C4-2B (cell line): Measurements from ENCODE around the gene TMEM123.
"Not testable (repeated sequence)": the region's sequence is repeated elsewhere in the genome, so short reads cannot be mapped to it uniquely, and the experiment has no call there.

ENCODE experiments used
- H3K27ac ChIP-seq: fragments of 450-650 bp; 2 replicates; pipeline ENCODE4 v1.5.1; 2017
- ZFX ChIP-seq: fragments of 450-650 bp; IDR thresholded peaks from 2 replicates; pipeline ENCODE4 v1.6.1; 2017
- TF ChIP-seq, protein P1 (sequence below): fragments of 450-650 bp; conservative IDR thresholded peaks from 2 replicates; pipeline ENCODE4 v1.5.1; 2017; ENCODE audit warnings: mild to moderate bottlenecking

TMEM123 gene

DNA sequence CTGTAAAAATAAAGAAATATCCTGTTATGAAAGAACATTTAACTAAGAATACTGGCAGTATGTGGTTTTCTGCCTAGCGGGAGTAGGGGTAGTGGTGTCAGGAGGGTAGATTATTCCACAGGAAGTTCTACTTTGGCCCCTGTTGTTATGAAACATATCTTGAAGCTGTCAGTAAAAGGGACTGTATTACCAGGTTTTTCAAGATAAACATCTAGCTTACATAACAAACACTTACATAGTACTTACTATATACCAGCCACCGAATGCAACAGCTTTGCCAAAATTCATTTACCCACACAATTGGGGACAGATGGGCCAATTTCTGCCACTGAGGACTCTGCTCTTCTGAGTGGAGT lies 3.7 kb downstream of the TMEM123 start:
- TF ChIP-seq, protein P1, sequence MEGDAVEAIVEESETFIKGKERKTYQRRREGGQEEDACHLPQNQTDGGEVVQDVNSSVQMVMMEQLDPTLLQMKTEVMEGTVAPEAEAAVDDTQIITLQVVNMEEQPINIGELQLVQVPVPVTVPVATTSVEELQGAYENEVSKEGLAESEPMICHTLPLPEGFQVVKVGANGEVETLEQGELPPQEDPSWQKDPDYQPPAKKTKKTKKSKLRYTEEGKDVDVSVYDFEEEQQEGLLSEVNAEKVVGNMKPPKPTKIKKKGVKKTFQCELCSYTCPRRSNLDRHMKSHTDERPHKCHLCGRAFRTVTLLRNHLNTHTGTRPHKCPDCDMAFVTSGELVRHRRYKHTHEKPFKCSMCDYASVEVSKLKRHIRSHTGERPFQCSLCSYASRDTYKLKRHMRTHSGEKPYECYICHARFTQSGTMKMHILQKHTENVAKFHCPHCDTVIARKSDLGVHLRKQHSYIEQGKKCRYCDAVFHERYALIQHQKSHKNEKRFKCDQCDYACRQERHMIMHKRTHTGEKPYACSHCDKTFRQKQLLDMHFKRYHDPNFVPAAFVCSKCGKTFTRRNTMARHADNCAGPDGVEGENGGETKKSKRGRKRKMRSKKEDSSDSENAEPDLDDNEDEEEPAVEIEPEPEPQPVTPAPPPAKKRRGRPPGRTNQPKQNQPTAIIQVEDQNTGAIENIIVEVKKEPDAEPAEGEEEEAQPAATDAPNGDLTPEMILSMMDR = no peak
- TF ChIP-seq ZFX = no peak
- H3K27ac ChIP-seq = no peak overlapping the region

DNA sequence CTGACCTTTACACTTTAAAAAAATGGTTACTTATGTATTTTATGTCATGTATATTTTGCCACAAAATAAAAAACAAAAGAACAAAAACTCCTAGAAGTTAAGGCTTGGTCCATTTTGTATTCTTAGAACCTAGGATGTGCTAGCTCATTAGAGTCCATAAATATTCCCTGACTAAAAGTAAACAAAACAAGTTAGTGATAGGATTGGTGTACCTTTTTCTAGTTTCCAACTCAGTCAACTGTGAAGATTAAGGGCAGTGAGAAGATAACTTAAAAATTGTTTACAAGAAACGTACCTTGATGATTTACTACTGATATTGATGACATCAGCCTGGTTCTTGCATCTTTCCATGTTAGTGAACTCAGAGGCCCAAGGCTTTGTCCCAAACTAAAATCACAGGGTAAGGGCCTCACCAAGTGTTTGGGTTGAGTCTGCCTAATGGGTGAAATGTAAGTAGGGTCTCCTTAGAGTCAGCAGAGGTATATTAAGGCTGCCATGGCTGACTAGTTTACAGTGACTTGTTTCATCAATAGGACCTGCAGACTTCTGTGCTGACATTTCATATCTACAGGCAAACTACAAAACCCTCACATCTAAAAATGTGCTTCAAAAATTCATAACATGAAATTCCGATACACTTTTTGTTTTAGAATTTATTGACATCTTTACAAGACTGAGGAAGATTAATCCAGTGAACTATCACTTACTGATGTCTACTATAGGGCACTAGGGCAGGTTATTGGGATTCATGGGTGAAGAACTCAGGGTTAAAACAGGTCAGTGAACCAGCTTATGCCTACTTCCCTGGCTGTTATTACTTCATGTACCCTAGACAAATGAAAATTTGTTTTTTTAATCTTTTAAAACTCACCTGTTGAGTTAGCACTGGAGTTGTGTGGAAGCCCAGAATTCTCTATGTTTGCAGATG lies 4.4 kb downstream of the TMEM123 start:
- TF ChIP-seq, protein P1 = no peak
- no peak for TF ChIP-seq ZFX
- H3K27ac ChIP-seq = no peak overlapping the region

DNA sequence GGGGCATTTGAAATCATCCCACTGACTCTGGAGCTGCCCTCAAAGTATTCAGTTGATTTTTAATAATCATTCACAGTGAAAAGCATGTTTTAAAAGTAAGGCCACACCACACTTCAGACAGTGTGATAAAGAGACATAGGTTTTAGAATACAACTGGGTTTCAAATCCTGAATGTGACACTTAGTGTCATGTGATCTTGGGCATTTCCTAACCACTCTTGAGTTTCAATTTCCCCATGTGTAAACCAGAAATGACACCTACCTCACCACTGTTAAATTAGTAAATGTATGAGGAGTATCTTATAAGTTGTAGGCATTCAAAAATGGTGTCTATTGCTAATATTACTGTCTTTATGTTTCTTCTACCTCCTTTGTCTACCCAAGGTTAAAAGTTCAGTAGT lies 5.4 kb downstream of the TMEM123 start:
- no peak overlapping the region for H3K27ac ChIP-seq
- no peak for TF ChIP-seq ZFX
- TF ChIP-seq, protein P1 = no peak

DNA sequence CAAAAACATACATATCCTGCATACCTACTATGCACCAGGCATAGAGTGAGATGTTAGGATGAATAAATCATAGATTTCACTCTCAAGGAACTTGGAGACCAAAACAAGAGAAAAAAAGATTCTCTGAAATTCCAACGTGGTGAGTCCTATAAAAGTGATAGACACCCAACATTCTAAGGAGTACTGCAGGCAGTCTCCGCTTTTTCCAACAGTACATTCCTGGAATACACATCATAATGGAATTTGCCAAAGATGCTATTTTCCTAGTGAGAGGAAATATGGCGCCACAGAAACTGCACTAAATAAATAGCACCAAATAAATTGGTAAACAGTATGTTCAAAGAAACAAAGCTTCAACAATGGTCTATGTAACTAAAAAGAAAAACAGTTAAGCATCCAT lies 6.0 kb downstream of the TMEM123 start:
- no peak overlapping the region for H3K27ac ChIP-seq
- TF ChIP-seq ZFX = no peak
- TF ChIP-seq, protein P1 = no peak

DNA sequence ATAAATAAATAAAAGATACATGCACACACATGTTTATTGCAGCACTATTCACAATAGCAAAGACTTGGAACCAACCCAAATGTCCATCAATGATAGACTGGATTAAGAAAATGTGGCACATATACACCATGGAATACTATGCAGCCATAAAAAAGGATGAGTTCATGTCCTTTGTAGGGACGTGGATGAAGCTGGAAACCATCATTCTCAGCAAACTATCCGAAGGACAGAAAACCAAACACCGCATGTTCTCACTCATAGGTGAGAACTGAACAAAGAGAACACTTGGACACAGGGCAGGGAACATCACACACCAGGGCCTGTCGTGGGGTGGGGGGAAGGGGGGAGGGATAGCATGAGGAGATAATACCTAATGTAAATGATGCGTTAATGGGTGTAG lies 7.9 kb downstream of the TMEM123 start:
- H3K27ac ChIP-seq = not testable (repeated sequence)

DNA sequence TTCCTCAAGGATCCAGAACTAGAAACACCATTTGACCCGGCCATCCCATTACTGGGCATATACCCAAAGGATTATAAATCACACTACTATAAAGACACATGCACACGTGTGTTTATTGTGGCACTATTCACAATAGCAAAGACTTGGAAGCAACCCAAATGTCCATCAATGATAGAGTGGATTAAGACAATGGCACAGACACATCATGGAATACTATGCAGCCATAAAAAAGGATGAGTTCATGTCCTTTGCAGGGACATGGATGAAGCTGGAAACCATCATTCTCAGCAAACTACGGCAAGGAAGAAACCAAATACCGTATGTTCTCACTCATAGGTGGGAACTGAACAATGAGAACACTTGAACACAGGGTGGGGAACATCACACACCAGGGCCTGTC lies 8.4 kb downstream of the TMEM123 start:
- not testable (repeated sequence) for H3K27ac ChIP-seq

DNA sequence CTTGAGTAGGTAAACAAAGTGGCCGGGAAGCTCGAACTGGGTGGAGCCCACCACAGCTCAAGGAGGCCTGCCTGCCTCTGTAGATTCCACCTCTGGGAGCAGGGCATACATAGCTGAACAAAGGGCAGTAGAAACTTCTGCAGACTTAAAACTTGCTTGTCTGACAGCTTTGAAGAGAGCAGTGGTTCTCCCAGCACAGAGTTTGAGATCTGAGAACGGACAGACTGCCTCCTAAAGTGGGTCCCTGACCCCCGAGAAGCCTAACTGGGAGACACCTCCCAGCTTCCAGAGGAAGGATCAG lies 13.6 kb downstream of the TMEM123 start:
- not testable (repeated sequence) for H3K27ac ChIP-seq

DNA sequence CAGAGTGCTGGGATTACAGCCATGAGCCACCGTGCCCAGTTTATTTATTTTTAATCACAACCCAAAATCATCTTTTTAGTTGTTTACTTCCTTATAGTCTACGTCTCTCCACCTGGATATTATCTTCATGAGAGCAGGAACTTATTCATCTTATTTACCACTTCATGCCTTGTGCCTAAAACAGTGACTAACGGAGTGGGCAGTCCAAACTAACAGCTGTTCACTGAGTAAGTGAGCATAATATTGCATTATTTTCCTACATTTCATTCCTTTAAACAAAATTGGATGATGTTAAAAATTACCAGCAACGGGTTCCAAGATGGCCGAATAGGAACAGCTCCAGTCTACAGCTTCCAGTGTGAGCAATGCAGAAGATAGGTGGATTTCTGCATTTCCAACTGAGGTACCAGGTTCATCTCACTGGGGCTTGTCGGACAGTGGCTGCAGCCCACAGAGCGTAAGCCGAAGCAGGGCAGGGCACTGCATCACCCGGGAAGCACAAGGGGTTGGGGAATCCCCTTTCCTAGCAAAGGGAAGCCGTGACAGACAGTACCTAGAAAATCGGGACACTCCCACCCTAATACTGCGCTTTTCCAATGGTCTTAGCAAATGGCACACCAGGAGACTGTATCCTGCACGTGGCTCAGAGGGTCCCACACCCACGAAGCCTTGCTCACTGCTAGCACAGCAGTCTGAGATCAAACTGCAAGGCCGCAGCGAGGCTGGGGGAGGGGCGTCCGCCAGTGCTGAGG lies 14.1 kb downstream of the TMEM123 start:
- TF ChIP-seq ZFX = no peak
- TF ChIP-seq, protein P1 = no peak

DNA sequence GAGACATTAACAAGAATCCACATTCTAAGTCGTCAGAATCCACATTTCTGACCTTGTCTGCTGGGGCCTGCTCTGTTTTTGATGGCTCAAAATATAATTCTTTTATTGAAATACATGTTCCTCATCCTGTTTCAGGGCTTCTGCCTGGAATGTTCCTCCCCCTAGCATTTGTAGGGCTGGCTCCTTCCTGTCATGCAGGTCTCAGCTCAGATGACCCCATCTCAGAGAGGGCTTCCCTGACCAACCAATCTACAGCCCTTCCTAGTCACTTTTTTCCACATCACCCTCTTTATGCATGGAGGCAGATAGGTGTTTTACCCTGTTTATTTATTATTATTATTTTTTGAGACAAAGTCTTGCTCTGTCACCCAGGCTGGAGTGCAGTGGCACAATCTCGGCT lies 14.8 kb downstream of the TMEM123 start:
- no peak overlapping the region for H3K27ac ChIP-seq

More for the DNA sequence above, 14.1 kb downstream of the TMEM123 start:
- no peak overlapping the region for H3K27ac ChIP-seq

More for the DNA sequence above, 14.8 kb downstream of the TMEM123 start:
- TF ChIP-seq ZFX = no peak
- TF ChIP-seq, protein P1 = no peak
